CD4-positive, alpha-beta T cell treated with Interleukin-17A for 1 hour (primary cell): ENCODE data around the gene LRP2.

Experiments
- DNase-seq: peaks from one replicate; pipeline ENCODE4 v3.0.0-alpha.2; 2020

LRP2 gene

GRCh38 chr2:169114056-169114455 lies 248.3 kb downstream of the LRP2 start:
- DNase-seq: no peak

GRCh38 chr2:169112841-169113240 lies 249.5 kb downstream of the LRP2 start:
- no peak for DNase-seq

GRCh38 chr2:169110916-169111315 lies 251.4 kb downstream of the LRP2 start:
- DNase-seq: no peak

- DNase-seq: no peak
Measured at GRCh38 chr2:169110419-169110818, 251.9 kb downstream of the LRP2 start.

GRCh38 chr2:169109502-169110409 lies 252.6 kb downstream of the LRP2 start:
- peak; percentile 76 for DNase-seq

GRCh38 chr2:169108099-169108884 lies 254.0 kb downstream of the LRP2 start:
- DNase-seq: no peak

- DNase-seq: peak; percentile 70
Measured at GRCh38 chr2:169107645-169108044, 254.7 kb downstream of the LRP2 start.

- no peak for DNase-seq
Measured at GRCh38 chr2:169106563-169107545, 255.5 kb downstream of the LRP2 start.

- no peak for DNase-seq
Measured at GRCh38 chr2:169106134-169106533, 256.2 kb downstream of the LRP2 start.

- DNase-seq: peak; percentile 28
Measured at GRCh38 chr2:169105476-169105875, 256.9 kb downstream of the LRP2 start.

GRCh38 chr2:169104848-169105247 lies 257.5 kb downstream of the LRP2 start:
- DNase-seq: no peak

GRCh38 chr2:169095621-169096105 lies 266.7 kb downstream of the LRP2 start:
- DNase-seq: no peak

GRCh38 chr2:169094676-169095075 lies 267.7 kb downstream of the LRP2 start:
- no peak for DNase-seq

GRCh38 chr2:169093535-169093934 lies 268.8 kb downstream of the LRP2 start:
- DNase-seq: no peak

GRCh38 chr2:169091761-169092519 lies 270.4 kb downstream of the LRP2 start:
- DNase-seq: no peak

- no peak for DNase-seq
Measured at GRCh38 chr2:169091256-169091655, 271.1 kb downstream of the LRP2 start.

GRCh38 chr2:169090133-169090820 lies 272.1 kb downstream of the LRP2 start:
- DNase-seq: no peak

- no peak for DNase-seq
Measured at GRCh38 chr2:169089182-169089581, 273.2 kb downstream of the LRP2 start.

- no peak for DNase-seq
Measured at GRCh38 chr2:169087757-169088379, 274.5 kb downstream of the LRP2 start.

- no peak for DNase-seq
Measured at GRCh38 chr2:169086893-169087467, 275.4 kb downstream of the LRP2 start.
